ENCODE results near the gene MACROH2A1. TPM values are rescaled to one million over a fixed set of nuclear protein-coding genes. Genes with fewer than 3 reads are reported as not detected.

Gene MACROH2A1
- total RNA-seq, 4 donors from 2014 or later: 196 to 251 (median 209) TPM

GRCh38 chr5:135339189-135339588 is 59.8 kb downstream of the MACROH2A1 start:
- DNase-seq (ENCODE audit: low spot score in 2 of 2): peak in 1 of 2 donors; percentile 67
- Histone ChIP-seq H3K36me3 (peaks cover 95% of the 10 kb centered on the region), H3K27ac (no peak overlapping the region), H3K27me3 (no peaks in the 10 kb centered on the region), H3K4me3 (no peak overlapping the region), H3K9me3 (no peaks in the 10 kb centered on the region), H3K4me1 (no peaks in the 10 kb centered on the region)
- TF ChIP-seq POLR2AphosphoS5 (IDR thresholded peaks at IDR 0.05) (no peak), EP300 (IDR thresholded peaks at IDR 0.05) (no peak), POLR2A (IDR thresholded peaks at IDR 0.05) (no peak)
- TF ChIP-seq, protein P1, sequence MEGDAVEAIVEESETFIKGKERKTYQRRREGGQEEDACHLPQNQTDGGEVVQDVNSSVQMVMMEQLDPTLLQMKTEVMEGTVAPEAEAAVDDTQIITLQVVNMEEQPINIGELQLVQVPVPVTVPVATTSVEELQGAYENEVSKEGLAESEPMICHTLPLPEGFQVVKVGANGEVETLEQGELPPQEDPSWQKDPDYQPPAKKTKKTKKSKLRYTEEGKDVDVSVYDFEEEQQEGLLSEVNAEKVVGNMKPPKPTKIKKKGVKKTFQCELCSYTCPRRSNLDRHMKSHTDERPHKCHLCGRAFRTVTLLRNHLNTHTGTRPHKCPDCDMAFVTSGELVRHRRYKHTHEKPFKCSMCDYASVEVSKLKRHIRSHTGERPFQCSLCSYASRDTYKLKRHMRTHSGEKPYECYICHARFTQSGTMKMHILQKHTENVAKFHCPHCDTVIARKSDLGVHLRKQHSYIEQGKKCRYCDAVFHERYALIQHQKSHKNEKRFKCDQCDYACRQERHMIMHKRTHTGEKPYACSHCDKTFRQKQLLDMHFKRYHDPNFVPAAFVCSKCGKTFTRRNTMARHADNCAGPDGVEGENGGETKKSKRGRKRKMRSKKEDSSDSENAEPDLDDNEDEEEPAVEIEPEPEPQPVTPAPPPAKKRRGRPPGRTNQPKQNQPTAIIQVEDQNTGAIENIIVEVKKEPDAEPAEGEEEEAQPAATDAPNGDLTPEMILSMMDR (IDR thresholded peaks at IDR 0.05): no peak
- 96% methylated on average over 5 of the region's 5 CpGs for WGBS

DNA sequence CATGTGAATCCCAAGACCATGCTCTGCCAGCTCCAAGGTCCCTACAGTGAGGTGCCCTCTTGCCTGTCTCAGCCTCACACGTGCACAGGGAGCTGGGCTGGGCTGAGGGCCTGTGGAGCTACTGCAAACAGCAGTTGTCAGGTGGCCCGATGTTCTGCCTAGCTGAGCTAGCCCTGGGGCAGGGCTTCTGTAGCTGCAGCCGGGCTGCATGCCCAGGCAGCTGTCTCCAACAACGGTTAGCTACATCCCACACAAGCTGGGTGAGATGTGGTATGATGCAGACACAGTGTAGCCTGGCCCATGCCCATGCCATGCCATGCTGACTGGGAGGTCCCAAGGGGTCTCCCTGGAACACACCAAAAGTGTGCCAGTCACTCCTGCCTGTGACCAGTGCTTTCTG is 62.0 kb downstream of the MACROH2A1 start:
- Histone ChIP-seq H3K27ac (no peak overlapping the region), H3K4me1 (no peaks in the 10 kb centered on the region), H3K27me3 (no peaks in the 10 kb centered on the region), H3K9me3 (no peaks in the 10 kb centered on the region), H3K36me3 (peaks cover 79% of the 10 kb centered on the region), H3K4me3 (no peak overlapping the region)
- no peak for TF ChIP-seq POLR2A (IDR thresholded peaks at IDR 0.05)
- TF ChIP-seq, protein P1 (IDR thresholded peaks at IDR 0.05): no peak
- no peak for TF ChIP-seq EP300 (IDR thresholded peaks at IDR 0.05)
- TF ChIP-seq POLR2AphosphoS5 (IDR thresholded peaks at IDR 0.05): no peak
- DNase-seq (ENCODE audit: low spot score in 2 of 2): no peak
- WGBS: 36% methylated on average over 4 of the region's 4 CpGs

GRCh38 chr5:135335031-135335828 is 63.8 kb downstream of the MACROH2A1 start:
- DNase-seq (ENCODE audit: low spot score in 2 of 2): no peak
- Histone ChIP-seq H3K36me3 (peaks cover 73% of the 10 kb centered on the region), H3K9me3 (no peaks in the 10 kb centered on the region), H3K4me1 (no peaks in the 10 kb centered on the region), H3K27me3 (no peaks in the 10 kb centered on the region), H3K4me3 (no peak overlapping the region), H3K27ac (no peak overlapping the region)
- whole genome bisulfite sequencing: 74% methylated on average over 9 of the region's 13 CpGs
- no peak for TF ChIP-seq EP300 (IDR thresholded peaks at IDR 0.05)
- TF ChIP-seq, protein P1 (IDR thresholded peaks at IDR 0.05): no peak
- no peak for TF ChIP-seq POLR2A (IDR thresholded peaks at IDR 0.05)
- TF ChIP-seq POLR2AphosphoS5 (IDR thresholded peaks at IDR 0.05): no peak

- H3K27me3 ChIP-seq: no peaks in the 10 kb centered on the region
- no peak for TF ChIP-seq EP300 (IDR thresholded peaks at IDR 0.05)
- no peaks in the 10 kb centered on the region for H3K4me1 ChIP-seq
- WGBS: 50% methylated on average over 10 of the region's 10 CpGs
- H3K9me3 ChIP-seq: no peaks in the 10 kb centered on the region
- H3K27ac ChIP-seq: no peak overlapping the region
- peaks cover 64% of the 10 kb centered on the region for H3K36me3 ChIP-seq
- H3K4me3 ChIP-seq: no peak overlapping the region
- DNase-seq (ENCODE audit: low spot score in 2 of 2): no peak
Measured at GRCh38 chr5:135333732-135334515, 65.1 kb downstream of the MACROH2A1 start.

DNA sequence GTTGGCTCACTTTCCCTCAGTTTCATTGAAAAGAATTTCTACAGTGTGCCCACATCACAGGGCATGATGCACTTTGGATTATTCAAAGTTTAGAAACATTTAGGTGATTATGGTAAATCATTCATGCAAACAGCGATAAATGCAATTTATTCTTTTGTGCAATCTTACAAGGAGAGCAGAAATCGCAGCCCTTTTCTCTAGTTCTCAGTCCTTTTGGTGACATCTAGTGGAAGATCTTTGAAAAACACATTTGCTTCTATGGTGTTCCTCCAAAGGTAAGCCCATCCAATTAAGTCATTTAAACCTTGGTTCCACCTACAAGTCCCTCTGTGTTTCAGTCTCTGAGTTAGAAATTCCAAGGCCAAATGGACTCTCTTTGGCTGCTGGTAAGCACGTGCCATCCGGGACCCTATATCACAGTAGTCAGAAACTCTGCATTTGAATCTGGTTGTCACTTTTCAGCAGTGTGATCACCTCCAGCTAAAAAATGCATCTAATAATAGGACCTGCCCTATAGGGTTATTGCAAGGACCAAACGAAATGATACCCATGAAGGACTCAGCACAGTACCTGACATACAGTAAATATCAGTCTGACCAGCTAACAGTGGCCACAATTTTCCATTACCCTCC is 66.4 kb downstream of the MACROH2A1 start:
- H3K36me3 ChIP-seq: peaks cover 51% of the 10 kb centered on the region
- H3K4me3 ChIP-seq: no peak overlapping the region
- H3K9me3 ChIP-seq: no peaks in the 10 kb centered on the region
- H3K27me3 ChIP-seq: no peaks in the 10 kb centered on the region
- H3K4me1 ChIP-seq: no peaks in the 10 kb centered on the region
- TF ChIP-seq, protein P1 (IDR thresholded peaks at IDR 0.05): peak in 1 of 2 donors; percentile 19
- no peak for TF ChIP-seq POLR2AphosphoS5 (IDR thresholded peaks at IDR 0.05)
- 45% methylated on average over 5 of the region's 5 CpGs for WGBS
- DNase-seq (ENCODE audit: low spot score in 2 of 2): no peak
- H3K27ac ChIP-seq: no peak overlapping the region
